Stimulated activated CD8-positive, alpha-beta memory T cell treated with anti-CD3 and anti-CD28 coated beads, Interleukin-7, amount 100 ng/mL, for 48 hours (primary cell): ENCODE measurements around the gene GPAT3.
A peak's percentile ranks its signal among the peaks of the same experiment; 100 is the strongest.
"Not testable (repeated sequence)": the region's sequence is repeated elsewhere in the genome, so short reads cannot be mapped to it uniquely, and the experiment has no call there.

Experiments used
- DNase-seq, 2 donors: peaks; one replicate each; pipeline ENCODE4 v3.0.0-alpha.2; 2020; ENCODE audit warnings: low read depth in 1 of 2; ENCODE audit errors: extremely low read depth in 1 of 2

The GPAT3 gene

DNA sequence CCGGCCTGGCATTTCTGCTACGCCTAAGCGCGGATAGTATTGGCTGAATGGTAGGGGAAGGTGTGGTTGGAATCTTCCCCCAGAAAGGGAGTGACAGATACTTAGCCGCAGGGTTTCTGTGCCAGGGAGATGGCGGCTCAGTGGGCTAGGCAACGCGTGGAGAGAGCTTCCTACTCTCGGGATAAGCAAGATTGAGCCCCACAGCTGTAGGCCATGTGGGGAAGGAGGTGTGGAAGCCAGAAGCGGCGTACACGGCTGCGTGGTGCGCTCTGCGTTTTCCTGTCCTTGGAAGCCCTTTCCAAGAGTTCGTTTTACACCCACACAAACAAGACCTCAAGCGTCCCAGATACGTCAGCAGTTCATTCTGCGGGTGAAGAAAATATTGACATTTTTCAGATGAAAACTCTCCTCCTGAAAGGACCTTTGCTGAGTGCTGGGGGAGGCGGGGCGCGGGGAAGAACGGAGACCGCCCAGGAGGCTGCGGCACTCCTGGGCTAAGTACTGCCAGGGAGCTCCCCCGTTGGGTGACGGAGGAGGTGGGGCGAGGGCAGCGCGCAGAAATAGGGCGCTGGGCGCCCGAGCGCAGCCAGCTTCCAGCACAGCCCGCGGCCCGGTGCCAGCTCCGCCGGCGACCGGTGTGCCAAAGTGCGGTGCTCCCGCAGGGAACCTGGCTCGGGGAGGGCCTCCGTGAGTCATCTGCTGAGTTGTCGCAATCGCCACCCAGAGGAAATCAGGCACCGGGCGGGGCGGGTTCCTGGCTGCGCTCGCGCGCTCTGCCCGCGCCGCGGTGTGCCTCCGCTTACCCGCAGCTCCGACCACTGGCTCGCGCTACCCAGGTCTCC lies at the start of gene GPAT3:
GPAT3 (plus strand) TSS at position 589 of the 842 bp plus-strand sequence. CDS start 515 bp downstream, outside the sequence.
- peak; percentile 41 to 56 for DNase-seq

DNA sequence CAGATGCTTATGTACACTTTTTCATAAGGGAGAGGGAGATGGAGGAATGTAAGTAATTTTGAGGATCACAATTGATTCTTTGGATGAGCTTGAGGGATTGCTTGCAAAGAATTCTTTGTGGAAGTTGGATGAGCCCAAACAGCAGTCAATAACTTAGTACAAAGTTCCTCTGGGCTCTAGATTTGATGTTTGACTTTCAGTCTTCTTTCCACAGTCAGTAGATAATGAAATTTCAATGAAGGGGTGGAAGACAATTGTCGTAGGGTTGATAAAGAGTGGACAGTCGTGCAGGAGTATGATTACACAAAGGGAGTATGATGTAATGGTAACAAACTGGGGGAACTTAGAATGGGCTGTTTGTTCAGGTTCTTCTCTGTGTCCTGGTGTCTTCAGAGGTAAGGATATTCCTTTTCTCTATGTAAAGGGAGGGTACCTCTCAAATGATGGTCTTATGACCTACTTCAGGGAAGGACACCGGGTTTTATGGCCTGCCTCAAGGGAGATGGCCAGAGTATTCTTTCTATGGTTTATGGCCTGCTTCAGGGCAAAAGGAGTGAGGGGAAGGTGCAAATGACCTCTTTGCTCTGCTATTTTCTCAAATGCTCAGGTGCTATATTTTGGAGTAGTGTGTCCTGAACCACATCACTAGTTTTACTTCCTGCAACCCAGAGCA lies 49.3 kb upstream of the GPAT3 start:
- DNase-seq: no peak

DNA sequence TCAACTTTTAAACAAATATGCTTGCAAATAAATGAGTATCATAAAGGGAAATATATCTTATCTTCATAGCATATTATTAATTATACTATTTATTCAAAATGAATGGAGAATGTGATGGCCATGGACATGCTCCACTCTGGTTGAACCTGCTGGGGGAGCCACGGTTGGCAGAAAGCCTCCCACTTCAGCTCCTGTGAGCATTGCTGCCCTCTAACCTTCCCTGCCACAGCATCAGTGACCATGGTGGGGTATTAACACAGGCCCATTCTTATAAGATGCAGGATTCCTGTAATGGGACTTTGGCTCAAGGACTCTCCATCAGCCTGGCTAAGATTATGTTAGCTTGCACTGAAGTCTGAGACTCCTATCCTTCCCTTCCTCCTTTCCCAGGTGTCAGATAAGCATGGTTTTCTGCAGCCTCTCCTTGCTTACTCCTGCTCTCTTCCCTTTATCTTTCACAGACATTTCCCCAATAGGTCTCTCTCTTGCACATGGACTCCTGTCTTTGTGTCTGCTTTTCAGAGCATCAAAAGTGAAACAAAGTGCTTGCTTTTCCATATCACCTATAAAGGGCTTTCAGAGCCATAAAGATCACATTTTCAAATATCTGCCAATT lies 46.1 kb upstream of the GPAT3 start:
- no peak for DNase-seq

DNA sequence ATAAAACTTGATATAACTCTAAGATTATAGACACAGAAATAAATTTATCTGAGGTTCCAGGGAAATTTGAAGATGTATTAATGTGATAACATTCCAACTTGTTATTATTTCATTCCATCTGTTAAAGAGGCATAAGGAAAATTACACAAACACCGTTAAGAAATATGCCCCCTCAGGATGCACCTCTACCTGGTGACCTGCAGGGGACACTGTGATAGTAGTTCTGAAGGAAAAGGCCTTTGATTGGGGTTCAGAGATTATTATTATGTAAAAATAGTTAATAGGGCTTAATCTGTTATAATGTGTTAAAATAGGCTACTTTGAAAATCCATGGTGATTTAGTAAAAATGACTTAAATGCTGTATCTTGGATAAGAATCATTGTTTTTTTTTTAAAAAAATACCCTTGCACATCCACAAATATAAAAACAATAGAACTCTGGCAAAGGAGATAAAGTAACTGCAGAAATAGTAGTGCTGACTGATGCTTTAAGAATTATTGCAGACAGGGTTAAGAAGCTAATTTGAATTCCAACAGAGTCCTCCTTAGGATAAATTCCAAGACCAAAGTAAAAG lies 44.9 kb upstream of the GPAT3 start:
- DNase-seq: no peak

DNA sequence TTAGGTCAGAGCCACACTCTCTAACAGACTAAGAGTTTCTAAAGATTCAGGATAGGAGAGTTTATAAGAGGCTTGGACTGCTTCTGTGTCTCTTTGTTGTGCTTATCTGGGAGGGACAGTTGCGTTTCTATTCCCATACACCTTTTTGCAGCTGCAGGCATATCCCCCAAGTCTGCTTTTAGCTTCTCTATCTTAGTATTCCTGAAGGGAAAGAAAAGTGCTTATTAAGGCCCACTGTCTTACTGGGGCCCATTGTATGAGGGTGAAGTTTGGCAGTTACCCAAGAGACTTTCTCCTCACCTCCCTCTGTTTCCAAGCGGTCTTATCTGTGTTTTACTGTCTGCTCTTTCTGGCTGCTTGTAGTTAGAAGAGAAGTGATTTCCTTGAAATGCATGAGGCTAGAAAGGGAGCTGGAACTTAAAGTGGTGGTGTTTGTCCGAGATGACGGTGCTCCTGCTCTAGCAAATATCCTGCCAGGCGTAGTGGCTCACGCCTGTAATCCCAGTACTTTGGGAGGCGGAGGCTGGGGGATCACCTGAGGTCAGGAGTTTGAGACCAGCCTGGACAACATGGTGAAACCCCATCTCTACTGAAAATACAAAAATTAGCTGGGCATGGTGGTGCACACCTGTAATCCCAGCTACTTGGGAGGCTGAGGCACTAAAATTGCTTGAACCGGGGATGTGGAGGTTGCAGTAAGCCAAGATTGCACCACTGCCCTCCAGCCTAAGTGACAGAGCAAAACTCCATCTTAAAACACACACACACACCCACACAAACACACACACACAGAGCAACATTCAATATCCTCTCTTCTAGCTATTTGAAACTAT lies 39.6 kb upstream of the GPAT3 start:
- DNase-seq: not testable (repeated sequence)

DNA sequence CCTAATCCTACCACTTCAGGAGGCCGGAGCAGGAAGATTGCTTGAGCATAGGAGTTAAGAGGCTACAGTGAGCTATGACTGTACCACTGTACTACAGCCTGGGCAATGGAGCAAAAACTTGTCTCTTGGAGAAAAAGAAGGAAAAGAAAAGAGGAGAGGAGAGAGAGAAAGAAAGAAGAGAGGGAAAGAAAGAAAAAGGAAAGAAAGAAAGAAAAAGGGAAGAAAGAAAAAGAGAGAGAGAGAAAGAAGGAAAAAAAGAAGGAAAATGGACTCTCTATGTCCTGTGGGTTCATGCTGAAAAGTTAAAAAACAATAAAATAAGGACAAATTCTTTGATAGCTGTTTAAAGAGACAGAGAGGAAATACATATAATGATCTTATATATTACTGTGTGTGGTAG lies 37.7 kb upstream of the GPAT3 start:
- DNase-seq: no peak

DNA sequence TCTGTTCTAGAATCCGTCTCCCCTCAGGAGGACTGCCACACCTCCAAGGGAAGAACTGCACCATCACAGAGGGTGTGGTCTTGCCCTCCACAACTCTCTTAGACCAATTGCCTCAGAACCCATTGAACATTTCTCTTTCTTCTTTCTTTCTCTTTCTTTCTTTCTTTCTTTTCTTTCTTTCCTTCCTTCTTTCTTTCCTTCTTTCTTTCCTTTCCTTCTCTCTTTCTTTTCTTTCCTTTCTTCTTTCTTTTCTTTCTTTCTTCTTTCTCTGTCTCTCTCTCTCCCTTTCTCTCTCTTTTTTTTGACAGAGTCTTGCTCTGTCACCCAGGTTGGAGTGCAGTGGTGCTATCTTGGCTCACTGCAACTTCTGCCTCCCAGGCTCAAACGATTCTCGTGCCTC lies 34.2 kb upstream of the GPAT3 start:
- DNase-seq: not testable (repeated sequence)

DNA sequence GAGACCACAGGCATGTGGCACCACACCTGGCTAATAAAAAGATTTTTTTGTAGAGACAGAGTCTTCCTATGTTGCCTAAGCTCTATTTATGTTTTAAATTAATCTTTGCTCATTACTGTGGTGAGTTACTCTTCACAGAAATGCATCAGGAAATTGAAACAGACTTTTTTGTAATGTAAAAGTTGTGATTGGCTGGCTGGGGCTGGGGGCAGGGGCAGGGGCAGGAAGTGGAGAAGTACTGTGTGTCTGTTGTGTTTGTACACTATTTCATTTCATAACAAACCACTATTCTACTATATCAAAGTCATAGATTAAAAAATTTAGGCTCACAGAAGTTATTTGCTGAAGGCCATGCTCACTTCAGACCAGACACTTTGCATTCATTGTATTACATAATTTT lies 31.9 kb upstream of the GPAT3 start:
- DNase-seq: no peak

DNA sequence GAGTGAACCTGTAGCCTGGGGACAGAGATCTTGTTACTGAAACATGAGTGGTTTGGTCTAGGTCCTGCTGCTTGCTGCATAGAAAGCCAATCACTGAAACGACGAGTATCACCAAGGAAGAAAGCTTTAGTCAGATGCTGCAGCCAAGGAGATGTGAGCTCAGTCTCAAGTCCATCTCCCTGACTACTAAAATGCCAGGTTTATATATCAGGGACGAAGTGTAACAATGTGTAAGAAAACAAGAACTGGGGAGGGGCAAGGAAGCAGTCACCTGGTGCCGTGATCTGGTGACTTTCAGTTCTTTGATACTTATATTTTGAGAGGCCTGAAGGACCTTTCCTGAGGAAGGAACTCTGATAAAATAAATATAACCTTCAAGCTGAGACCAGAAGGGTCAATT lies 31.4 kb upstream of the GPAT3 start:
- no peak for DNase-seq

DNA sequence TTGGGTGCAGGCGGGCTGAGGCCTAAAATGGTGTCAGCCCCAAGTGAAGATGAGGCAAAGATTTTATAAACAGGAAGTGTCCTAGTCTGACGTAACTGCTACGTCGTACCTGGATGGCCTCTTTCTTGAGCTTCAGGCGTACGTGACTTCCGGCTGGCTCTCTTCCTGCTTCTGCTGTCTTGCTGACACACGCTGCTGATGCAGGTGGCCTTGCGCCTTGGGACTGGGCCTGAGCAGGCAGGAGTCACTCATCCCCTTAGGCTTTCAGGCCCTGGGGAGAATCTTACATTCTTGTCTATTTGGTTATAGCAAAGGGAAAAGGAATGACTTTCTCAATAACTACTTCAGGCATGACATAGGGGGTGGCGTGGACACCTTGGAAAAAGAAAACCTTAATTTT lies 30.9 kb upstream of the GPAT3 start:
- no peak for DNase-seq

DNA sequence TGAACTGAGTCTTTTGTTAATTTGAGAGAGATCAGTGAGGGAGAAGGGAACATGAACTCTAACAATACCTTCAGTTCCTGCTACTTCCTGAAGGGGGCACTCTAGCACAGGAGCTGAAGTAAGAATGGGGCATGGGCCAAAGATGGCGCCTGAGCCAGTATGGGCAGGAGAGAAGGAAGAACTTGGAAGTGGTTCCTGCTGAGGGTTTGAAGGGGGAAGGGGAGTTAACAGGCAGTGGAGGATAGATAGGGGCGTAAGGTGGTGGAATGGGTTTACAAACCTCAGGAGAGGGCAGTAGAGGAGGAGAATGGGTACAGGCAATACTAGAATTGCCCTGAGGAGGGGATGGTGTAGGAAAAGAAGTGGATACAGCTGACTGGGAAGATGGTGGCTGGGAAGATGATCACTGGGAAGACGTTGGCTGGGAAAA lies 26.7 kb upstream of the GPAT3 start:
- DNase-seq: peak in 1 of 2 donors; percentile 40

DNA sequence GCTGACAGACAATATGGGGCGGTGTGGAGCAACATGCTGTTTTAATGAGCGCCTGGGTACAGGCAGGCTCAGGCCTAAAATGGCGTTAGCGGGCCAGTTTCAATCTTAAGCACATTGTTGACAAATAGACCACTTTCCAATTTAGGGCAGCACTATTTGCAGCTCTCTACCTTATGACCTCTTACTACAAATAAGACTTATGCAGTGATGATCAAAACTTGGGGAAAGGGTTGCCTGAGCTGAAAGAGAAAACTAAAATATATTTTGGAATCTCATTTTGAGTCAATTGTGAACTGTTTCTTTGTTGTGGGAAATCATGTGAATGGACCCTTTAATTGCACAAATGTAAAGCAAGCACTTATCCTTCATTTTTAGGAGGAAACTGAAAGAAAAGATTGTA lies 25.5 kb upstream of the GPAT3 start:
- no peak for DNase-seq

DNA sequence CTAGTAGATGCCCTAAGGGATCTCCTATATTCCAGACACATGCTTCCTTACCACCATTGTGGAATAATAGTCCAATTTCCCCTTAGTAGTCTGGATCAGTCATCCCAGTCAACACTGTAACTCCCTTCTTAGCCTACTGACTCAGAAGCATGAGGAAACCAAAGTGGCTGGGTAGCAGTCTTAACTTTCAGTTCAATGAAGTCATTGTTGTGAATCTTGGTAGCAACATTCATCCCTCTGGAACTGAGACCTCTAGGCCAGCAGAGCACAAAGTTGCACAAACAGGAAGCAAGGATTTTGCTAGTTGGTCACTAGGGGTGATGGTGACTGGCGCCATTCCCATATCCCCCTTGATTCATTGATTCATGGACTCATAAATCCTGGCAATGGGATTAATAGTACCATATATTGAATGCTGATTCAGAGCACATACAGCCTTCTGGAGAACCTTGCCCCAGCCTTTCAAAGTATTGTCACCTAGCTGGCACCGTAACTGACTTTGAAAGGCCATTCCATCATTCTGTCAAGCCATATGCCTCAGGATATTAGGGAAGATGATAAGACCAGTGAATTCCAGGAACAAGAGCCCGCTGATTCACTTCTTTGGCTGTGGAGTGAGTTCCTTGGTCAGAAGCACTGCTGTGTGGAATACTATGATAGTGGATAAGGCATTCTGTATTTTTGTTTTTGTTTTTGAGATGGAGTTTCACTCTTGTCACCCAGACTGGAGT lies 19.7 kb upstream of the GPAT3 start:
- no peak for DNase-seq

DNA sequence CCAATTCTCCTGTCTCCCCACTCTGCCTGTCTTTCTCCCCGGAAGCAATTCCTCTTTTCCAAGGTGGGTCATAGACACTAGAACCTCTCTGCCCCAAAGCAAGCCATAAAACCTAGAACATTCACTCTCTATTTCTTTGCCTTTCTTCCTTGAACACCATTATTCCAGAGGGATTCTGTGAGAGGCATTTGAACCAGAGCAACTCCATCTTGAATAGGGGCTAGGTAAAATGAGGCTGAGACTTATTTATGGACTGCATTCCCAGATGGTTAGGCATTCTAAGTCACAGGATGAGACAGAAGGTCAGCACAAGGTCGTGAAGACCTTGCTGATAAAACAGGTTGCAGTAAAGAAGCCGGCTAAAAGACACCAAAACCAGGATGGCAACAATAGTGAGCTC lies 13.7 kb upstream of the GPAT3 start:
- DNase-seq: no peak

DNA sequence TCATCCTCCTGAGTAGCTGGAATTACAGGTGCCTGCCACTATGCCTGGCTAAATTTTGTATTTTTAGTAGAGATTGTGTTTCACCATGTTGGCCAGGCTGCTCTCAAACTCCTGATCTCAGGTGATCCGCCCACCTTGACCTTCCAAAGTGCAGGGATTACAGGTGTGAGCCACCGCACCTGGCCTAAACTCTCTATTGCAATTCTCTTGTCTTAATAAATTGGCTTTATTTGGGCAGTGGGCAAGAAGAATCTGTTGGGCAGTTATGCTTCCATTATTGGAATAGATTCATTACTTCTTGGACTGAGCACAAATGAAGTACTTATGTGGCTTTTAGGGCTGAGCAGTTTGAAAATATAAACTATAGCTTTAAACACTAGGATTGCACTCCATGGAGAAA lies 8.2 kb upstream of the GPAT3 start:
- DNase-seq: no peak

DNA sequence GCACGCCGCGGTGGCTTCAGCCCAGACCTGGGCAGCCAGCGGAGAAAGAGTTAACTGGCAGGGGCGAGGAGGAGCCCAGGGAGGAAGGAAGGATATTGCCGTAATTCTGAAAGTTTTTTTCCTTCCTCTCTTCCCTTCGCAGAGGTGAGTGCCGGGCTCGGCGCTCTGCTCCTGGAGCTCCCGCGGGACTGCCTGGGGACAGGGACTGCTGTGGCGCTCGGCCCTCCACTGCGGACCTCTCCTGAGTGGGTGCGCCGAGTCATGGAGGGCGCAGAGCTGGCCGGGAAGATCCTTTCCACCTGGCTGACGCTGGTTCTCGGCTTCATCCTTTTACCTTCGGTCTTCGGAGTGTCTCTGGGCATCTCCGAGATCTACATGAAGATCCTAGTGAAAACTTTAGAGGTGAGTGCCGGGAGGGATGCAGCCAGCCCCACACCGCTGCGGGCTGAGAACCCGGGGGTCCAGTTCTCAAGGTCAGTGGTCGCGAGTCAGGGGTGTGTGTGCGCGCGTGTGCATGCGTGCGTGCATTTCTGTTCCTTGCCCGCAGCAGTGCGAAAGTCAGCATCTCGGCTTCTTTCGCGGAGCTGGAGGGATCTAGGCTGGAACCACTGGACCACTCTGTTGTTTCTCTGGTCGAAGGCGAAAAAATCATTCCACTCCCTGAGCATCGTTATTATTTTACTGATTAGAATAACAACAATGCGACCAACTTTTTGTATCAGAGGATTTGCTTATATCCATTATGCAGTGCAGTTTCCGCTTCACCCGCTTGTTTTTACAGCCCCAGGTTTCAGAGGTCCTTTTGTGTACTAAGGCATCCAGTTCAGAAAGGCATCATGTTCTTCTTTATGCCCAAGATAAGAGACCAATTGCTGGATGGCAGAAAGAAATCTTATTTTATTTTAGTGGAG lies 709 bp downstream of the GPAT3 start:
- DNase-seq: no peak

DNA sequence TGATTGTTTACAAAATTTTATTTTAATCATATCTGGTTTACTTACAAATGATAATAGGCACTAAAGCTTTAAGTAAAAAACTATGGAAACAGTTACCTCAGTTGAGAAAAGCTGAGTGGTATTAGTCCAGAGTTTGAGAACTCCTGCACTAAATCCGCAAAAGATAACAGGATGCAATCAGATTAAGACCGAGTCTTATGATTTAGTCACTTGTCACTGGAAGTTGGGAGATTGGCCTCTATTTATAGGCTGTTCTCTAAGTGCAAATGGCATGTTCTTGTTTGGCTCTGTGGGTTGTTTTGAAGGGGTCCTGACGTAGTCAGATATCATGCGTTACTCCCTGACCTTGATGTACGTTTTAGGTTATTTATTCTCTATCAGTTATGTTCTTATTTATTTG lies 6.3 kb downstream of the GPAT3 start:
- no peak for DNase-seq

DNA sequence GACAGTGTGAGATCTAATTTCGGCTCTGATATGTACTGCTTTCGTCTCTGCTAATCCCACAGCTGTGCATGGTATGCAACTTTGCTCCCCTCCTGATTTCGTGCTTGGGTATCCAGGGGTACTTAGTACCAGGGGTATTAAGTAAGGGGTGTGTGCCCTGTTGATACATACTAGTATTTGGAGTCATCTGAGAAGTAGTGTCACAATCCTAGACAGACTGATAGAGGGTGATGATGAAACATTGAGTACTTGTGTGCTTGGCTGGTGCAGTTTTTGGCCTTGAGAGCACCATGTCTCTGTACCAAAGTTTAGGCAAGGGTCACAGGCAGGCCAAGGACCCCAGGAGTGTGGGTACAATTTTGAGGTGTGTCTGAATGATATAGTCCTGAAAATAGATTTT lies 10.9 kb downstream of the GPAT3 start:
- DNase-seq: no peak
